HepG2 (cell line): ENCODE measurements around the gene PSD. TPM values are rescaled to one million over a fixed set of nuclear protein-coding genes. Genes with fewer than 3 reads are reported as not detected.

ENCODE experiments used
- HDAC6 ChIP-seq: fragments of 200-600 bp; sonication (generic); IDR thresholded peaks from 2 replicates; pipeline ENCODE4 v1.7.0; 2017; ENCODE audit warnings: mild to moderate bottlenecking, antibody characterized with exemption, low read length, low read depth
- KDM2A ChIP-seq: sonication (generic); formaldehyde crosslinking; IDR thresholded peaks from 2 replicates; pipeline ENCODE4 v1.4.0; 2020; ENCODE audit warnings: low read depth, missing genetic modification reagents, borderline replicate concordance
- KLF15 ChIP-seq: sonication (generic); formaldehyde crosslinking; IDR thresholded peaks from 2 replicates; pipeline ENCODE4 v1.8.1; 2023; ENCODE audit warnings: borderline replicate concordance, mild to moderate bottlenecking, inconsistent platforms, missing genetic modification reagents, mixed read lengths
- MAZ ChIP-seq, 2 experiments: sonication (generic) in 1 of 2; formaldehyde crosslinking in 1 of 2; IDR thresholded peaks; 2 replicates each; pipeline versions ENCODE4 v1.5.0 to v1.6.1; 2012 to 2020; ENCODE audit warnings: low read depth in 2 of 2, mild to moderate bottlenecking in 2 of 2, borderline replicate concordance in 1 of 2, improper control_type of control experiment in 1 of 2, low read length in 1 of 2, missing genetic modification reagents in 1 of 2, moderate library complexity in 1 of 2
- PHF21A ChIP-seq: sonication (generic); formaldehyde crosslinking; IDR thresholded peaks from 2 replicates; pipeline ENCODE4 v1.5.0; 2020; ENCODE audit warnings: mild to moderate bottlenecking, missing genetic modification reagents
- TCF7L2 ChIP-seq: IDR thresholded peaks from 2 replicates; pipeline ENCODE4 v1.6.1; 2011; ENCODE audit warnings: mild to moderate bottlenecking, low read depth, low read length, moderate library complexity
- TOE1 ChIP-seq: sonication (generic); formaldehyde crosslinking; IDR thresholded peaks from 2 replicates; pipeline ENCODE4 v1.4.0; 2020; ENCODE audit warnings: mild to moderate bottlenecking, missing genetic modification reagents
- ZFP36L1 ChIP-seq: sonication (generic); formaldehyde crosslinking; IDR thresholded peaks from 2 replicates; pipeline ENCODE4 v1.8.0; 2022; ENCODE audit warnings: mild to moderate bottlenecking, missing genetic modification reagents, moderate library complexity
- ZNF256 ChIP-seq: sonication (generic); formaldehyde crosslinking; conservative IDR thresholded peaks from 2 replicates; pipeline ENCODE4 v1.4.0; 2020; ENCODE audit warnings: missing genetic modification reagents
- ZNF33B ChIP-seq: sonication (generic); formaldehyde crosslinking; IDR thresholded peaks from 2 replicates; pipeline ENCODE4 v1.5.1; 2020; ENCODE audit warnings: mild to moderate bottlenecking, missing genetic modification reagents
- ZNF589 ChIP-seq: sonication (generic); formaldehyde crosslinking; conservative IDR thresholded peaks from 2 replicates; pipeline ENCODE4 v1.8.0; 2022; ENCODE audit warnings: mild to moderate bottlenecking, moderate library complexity, missing genetic modification reagents
- ZNF674 ChIP-seq: sonication (generic); formaldehyde crosslinking; IDR thresholded peaks from 2 replicates; pipeline ENCODE4 v1.5.0; 2020; ENCODE audit warnings: low read depth, mild to moderate bottlenecking, missing genetic modification reagents
- polyA plus RNA-seq, 8 experiments: library from polyadenylated mRNA; depleted of rRNA in 3 of 8; stranded (reverse) in 7 of 8; unstranded in 1 of 8; fragments of >200 nt; fragmentation: Illumina TruSeq in 4 of 8; extraction: Trizol in 4 of 8; gene quantifications; 2 replicates each; pipeline versions ENCODE4 v1.2.1 to v1.2.3, GENCODE V29; 2011 to 2016; ENCODE audit warnings: low read depth in 4 of 8, missing spikeins in 1 of 8, mixed read lengths in 1 of 8; ENCODE audit not compliant: insufficient read depth in 1 of 8
- total RNA-seq, 5 experiments: library from RNA; depleted of rRNA; stranded (reverse); fragments of >200 nt; fragmentation: Illumina TruSeq; extraction: Trizol; gene quantifications; 2 replicates each; pipeline ENCODE4 v1.2.3, GENCODE V29; 2016; ENCODE audit warnings: low read depth in 1 of 5
- TF ChIP-seq, protein P1 (sequence below): sonication (generic); formaldehyde crosslinking; IDR thresholded peaks from 2 replicates; pipeline ENCODE4 v1.9.0; 2021; ENCODE audit warnings: missing genetic modification reagents, borderline replicate concordance
- TF ChIP-seq, protein P2 (sequence below), 2 experiments: fragments of 450-650 bp in 1 of 2; sonication (generic) in 1 of 2; formaldehyde crosslinking in 1 of 2; IDR thresholded peaks; 2 replicates each; pipeline versions ENCODE4 v1.6.1 to v1.8.0; 2016 to 2022; ENCODE audit warnings: antibody characterized with exemption in 1 of 2, mild to moderate bottlenecking in 1 of 2, missing genetic modification reagents in 1 of 2

Gene PSD
- total and polyA plus RNA-seq, 2 of the 13 experiments (the other 11 are each of a cell fraction or from before 2014, with no cell fraction given), result 0.35 to 0.58 TPM

DNA sequence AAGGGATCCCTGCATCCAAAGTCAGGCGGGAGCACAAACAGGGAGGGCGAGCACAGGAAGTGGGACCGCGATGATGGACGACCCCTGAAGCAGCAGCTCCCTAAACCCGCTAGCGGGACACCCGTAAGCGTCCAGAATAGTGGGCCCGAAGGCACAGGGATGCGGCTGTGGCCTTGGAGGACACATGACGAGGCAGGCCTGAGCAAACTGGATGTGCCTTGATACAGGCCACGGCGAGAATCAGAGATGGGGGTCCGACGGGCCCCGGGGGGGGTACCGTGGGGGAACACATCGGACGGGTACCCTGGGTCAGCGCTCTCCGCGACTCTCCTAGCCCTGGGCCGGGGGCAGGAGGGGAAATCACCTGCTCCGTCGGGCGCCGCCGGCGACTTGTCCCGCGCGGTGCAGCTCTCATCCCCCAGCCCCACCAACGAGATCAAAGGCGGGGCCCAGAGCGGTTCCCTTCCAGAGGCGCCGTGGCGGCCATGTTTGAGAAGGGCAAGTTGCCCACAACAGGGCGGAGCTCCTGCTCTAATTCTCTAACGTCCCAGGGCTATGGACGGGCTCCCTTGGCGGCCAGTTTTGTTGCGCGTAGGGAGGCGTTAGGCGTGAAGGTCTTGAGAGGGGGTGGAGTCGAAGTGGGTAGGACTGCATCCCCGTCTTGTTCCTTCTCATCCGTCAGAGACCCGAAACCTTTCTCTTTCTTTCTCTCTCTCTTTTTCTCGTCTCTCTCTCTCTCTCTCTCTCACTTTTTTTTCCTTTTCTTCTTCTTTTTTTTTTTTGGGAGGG lies 13.8 kb upstream of the PSD start, which contains the start of gene CUEDC2 (continued):
- TF ChIP-seq, protein P1, sequence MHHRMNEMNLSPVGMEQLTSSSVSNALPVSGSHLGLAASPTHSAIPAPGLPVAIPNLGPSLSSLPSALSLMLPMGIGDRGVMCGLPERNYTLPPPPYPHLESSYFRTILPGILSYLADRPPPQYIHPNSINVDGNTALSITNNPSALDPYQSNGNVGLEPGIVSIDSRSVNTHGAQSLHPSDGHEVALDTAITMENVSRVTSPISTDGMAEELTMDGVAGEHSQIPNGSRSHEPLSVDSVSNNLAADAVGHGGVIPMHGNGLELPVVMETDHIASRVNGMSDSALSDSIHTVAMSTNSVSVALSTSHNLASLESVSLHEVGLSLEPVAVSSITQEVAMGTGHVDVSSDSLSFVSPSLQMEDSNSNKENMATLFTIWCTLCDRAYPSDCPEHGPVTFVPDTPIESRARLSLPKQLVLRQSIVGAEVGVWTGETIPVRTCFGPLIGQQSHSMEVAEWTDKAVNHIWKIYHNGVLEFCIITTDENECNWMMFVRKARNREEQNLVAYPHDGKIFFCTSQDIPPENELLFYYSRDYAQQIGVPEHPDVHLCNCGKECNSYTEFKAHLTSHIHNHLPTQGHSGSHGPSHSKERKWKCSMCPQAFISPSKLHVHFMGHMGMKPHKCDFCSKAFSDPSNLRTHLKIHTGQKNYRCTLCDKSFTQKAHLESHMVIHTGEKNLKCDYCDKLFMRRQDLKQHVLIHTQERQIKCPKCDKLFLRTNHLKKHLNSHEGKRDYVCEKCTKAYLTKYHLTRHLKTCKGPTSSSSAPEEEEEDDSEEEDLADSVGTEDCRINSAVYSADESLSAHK (CRISPR knock-in tag), result no peak
- no peak for TF ChIP-seq ZFP36L1 (CRISPR knock-in tag)
- no peak for TF ChIP-seq ZNF589
- no peak for TF ChIP-seq ZNF256 (CRISPR knock-in tag)
- no peak for TF ChIP-seq ZNF674
- TF ChIP-seq KDM2A (CRISPR knock-in tag), result peak; percentile 89; the same call in 1 of the 2 replicates
- TF ChIP-seq, protein P2, sequence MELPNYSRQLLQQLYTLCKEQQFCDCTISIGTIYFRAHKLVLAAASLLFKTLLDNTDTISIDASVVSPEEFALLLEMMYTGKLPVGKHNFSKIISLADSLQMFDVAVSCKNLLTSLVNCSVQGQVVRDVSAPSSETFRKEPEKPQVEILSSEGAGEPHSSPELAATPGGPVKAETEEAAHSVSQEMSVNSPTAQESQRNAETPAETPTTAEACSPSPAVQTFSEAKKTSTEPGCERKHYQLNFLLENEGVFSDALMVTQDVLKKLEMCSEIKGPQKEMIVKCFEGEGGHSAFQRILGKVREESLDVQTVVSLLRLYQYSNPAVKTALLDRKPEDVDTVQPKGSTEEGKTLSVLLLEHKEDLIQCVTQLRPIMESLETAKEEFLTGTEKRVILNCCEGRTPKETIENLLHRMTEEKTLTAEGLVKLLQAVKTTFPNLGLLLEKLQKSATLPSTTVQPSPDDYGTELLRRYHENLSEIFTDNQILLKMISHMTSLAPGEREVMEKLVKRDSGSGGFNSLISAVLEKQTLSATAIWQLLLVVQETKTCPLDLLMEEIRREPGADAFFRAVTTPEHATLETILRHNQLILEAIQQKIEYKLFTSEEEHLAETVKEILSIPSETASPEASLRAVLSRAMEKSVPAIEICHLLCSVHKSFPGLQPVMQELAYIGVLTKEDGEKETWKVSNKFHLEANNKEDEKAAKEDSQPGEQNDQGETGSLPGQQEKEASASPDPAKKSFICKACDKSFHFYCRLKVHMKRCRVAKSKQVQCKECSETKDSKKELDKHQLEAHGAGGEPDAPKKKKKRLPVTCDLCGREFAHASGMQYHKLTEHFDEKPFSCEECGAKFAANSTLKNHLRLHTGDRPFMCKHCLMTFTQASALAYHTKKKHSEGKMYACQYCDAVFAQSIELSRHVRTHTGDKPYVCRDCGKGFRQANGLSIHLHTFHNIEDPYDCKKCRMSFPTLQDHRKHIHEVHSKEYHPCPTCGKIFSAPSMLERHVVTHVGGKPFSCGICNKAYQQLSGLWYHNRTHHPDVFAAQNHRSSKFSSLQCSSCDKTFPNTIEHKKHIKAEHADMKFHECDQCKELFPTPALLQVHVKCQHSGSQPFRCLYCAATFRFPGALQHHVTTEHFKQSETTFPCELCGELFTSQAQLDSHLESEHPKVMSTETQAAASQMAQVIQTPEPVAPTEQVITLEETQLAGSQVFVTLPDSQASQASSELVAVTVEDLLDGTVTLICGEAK (IDR thresholded peaks at IDR 0.05), result no peak
- TF ChIP-seq, protein P2 (CRISPR knock-in tag; IDR thresholded peaks at IDR 0.05), result peak; percentile 56; the same call in 1 of the 2 replicates
- TF ChIP-seq MAZ (IDR thresholded peaks at IDR 0.05; ENCODE audit: borderline replicate concordance, low read depth, low read length), result peak; percentile 67
- TF ChIP-seq MAZ (CRISPR knock-in tag; IDR thresholded peaks at IDR 0.05; ENCODE audit: low read depth), result peak; percentile 89
- TF ChIP-seq PHF21A (CRISPR knock-in tag), result peak; percentile 86
- TF ChIP-seq TOE1, result 0 out of 2 replicates have a peak, but pooled peaks have one; percentile 26
- TF ChIP-seq HDAC6, result no peak
- TF ChIP-seq TCF7L2, result no peak
- no peak for TF ChIP-seq KLF15
- TF ChIP-seq ZNF33B (CRISPR knock-in tag), result peak; percentile 54; the same call in 1 of the 2 replicates
